Activated CD8-positive, alpha-beta T cell treated with anti-CD3 and anti-CD28 coated beads for 36 hours (primary cell): ENCODE results near the gene EOMES. TPM values are rescaled to one million over a fixed set of nuclear protein-coding genes. Genes with fewer than 3 reads are reported as not detected.
A peak's percentile ranks its signal among the peaks of the same experiment; 100 is the strongest.
"Not testable (repeated sequence)": the region's sequence is repeated elsewhere in the genome, so short reads cannot be mapped to it uniquely, and the experiment has no call there.

Experiments
- ATAC-seq: fragments of 200-7000 bp; cut with Tn5 transposase; one replicate; pipeline ENCODE4 v1.10.0; 2021; ENCODE audit warnings: mild to moderate bottlenecking, moderate library complexity
- CTCF ChIA-PET: fragments of 350-600 bp; sonication (Branson Sonifier 250); formaldehyde crosslinking; loops from one replicate; lab custom pipeline; 2021; ENCODE audit warnings: antibody characterized with exemption; lab: Charles Lee
- POLR2A ChIA-PET: fragments of 350-600 bp; sonication (Branson Sonifier 250); formaldehyde crosslinking; loops from one replicate; lab custom pipeline; 2021; ENCODE audit warnings: antibody characterized with exemption; lab: Charles Lee
- DNase-seq: peaks from one replicate; pipeline ENCODE4 v3.0.0-alpha.2; 2020
- H3K27ac Mint-ChIP-seq: one replicate; pipeline ENCODE4 v1.8.0; 2021; ENCODE audit warnings: mild to moderate bottlenecking, mixed read lengths
- H3K27me3 Mint-ChIP-seq: one replicate; pipeline ENCODE4 v1.8.0; 2021; ENCODE audit warnings: mixed read lengths
- H3K36me3 Mint-ChIP-seq: one replicate; pipeline ENCODE4 v1.8.0; 2021; ENCODE audit warnings: low read depth, mixed read lengths
- H3K4me1 Mint-ChIP-seq: one replicate; pipeline ENCODE4 v1.8.0; 2021; ENCODE audit warnings: low read depth, mixed read lengths
- H3K4me3 Mint-ChIP-seq: one replicate; pipeline ENCODE4 v1.8.0; 2021; ENCODE audit warnings: mild to moderate bottlenecking, moderate library complexity, mixed read lengths
- H3K9me3 Mint-ChIP-seq: one replicate; pipeline ENCODE4 v1.8.0; 2021; ENCODE audit warnings: mixed read lengths
- CTCF ChIP-seq: fragments of 200-600 bp; IDR thresholded peaks from one replicate; pipeline ENCODE4 v1.8.0; 2022; ENCODE audit warnings: antibody characterized with exemption, mild to moderate bottlenecking
- intact Hi-C: fragments of 100-400 bp; cut with micrococcal nuclease; formaldehyde crosslinking; loops from one replicate; pipeline ENCODE4 v1.10.0; 2022
- total RNA-seq, 2 experiments: library from RNA; stranded (reverse); gene quantifications; one replicate each; pipeline ENCODE4 v1.2.3, GENCODE V29; 2021

Gene EOMES
- total RNA-seq, result 1 to 10 TPM; 4.2 to 4.4 TPM

DNA sequence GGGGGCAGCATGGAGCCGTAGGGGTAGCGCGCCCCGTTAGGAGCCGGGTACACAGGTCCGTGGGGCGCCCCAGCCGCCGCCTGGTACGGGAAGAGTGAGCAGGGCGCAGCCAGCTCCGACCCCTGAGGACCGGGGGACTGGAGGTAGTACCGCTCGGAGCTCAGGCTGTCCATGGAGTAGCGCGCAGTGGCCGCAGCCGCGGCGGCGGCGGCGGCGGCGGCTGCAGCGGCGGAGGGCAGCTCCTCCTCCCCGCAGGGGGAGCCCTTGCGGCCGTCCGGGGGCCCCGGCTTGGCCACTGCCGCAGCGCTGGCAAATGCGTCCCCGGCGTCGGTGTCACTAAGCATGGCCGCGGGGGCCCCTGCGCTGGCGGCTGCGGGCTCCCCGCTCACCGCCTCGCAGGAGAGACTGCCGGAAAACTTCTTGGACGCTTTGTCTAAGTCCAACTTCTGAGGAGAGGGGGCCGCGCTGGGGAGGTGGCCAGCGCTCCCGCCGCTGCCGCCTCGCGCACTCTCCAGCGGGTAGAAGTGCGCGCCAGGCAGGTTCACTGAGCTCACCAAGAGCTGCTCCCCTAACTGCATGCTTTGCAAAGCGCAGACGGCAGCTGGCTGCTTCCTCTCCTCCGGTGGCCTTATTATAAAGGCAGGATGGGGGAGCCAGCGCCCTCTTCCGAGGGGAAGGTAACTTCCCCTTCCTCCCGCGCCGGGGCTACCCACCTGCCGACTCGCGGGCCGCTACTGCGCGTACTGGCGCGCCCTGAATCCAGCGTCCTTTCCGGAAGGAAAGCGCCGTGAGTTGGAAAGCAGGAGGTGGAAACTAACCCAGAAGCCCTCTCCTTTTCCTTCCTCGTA lies at the start of gene EOMES:
TSS of gene EOMES (minus strand) at position 607 of the 848 bp plus-strand sequence. CDS start at position 578, 29 bp downstream.
- peak; percentile 77 for TF ChIP-seq CTCF
- Mint-ChIP-seq H3K4me3 (peak within 1 kb of the TSS; percentile 78), H3K36me3 (peaks cover 5% of the 10 kb centered on the region), H3K27ac (peak within 1 kb of the TSS; percentile 83), H3K27me3 (peaks cover 43% of the 10 kb centered on the region), H3K9me3 (no peaks in the 10 kb centered on the region), H3K4me1 (peaks cover 26% of the 10 kb centered on the region)
- DNase-seq (peak; percentile 82), ATAC-seq (peak; percentile 72)
- intact Hi-C loops, result no loop called here
- ChIA-PET CTCF (interaction anchor here (0.6 to 8.4 kb wide), 36 partner anchors 9 to 627 kb away, joined by 3 to 72 read pairs (median 4); partner anchors contain the start of genes AZI2 and ZCWPW2), POLR2A (interaction anchor here (1.1 to 2.4 kb wide), 2 partner anchors 10 to 185 kb away, joined by 3 to 19 read pairs; no protein-coding TSS in a partner anchor)

DNA sequence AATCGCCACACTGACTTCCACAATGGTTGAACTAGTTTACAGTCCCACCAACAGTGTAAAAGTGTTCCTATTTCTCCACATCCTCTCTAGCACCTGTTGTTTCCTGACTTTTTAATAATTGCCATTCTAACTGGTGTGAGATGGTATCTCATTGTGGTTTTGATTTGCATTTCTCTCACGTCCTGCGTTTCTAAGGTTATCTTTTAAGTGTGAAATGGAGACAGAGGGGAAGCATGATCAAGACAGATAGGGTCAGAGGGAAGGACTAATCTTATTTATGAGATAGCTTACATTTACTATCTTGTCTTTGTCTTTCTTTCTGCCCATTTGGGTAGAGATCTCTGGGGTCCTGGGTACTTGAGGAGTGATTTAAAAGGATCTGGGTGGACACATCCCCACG lies 48.3 kb upstream of the EOMES start:
- H3K4me3 Mint-ChIP-seq, H3K27ac Mint-ChIP-seq, H3K36me3 Mint-ChIP-seq, H3K9me3 Mint-ChIP-seq, POLR2A ChIA-PET, H3K27me3 Mint-ChIP-seq, DNase-seq, ATAC-seq, intact Hi-C loops: not testable (repeated sequence)
- H3K4me1 Mint-ChIP-seq, result peaks cover 15% of the 10 kb centered on the region
- CTCF ChIA-PET, result interaction anchor here (1.0 kb wide), 1 partner anchor 11 kb away, joined by 3 read pairs; no protein-coding TSS in a partner anchor

DNA sequence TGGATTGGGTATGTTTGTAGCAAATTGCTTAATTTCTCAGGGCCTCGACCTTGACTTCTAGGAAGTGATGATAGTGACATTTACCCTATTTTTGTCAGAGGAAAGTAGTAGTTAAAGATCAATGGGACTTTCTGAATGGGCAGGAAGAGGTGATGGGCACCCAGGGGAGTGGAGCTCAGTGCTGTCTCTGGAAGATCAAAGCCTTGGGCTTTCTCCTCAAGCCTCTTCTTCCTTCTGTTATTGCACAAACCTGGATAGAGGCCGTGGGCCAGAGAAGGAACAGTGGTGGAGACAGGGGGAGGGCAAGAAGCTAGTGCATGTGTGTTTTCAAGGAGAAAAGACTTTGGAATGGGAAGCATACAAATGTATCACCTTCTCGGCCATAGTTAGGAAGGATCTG lies 44.9 kb upstream of the EOMES start:
- no peak overlapping the region for H3K27ac Mint-ChIP-seq
- no peak overlapping the region for H3K4me3 Mint-ChIP-seq
- no peak for ATAC-seq
- H3K4me1 Mint-ChIP-seq, result peaks cover 15% of the 10 kb centered on the region
- ChIA-PET CTCF (interaction anchor here (0.6 kb wide), 1 partner anchor 18 kb away, joined by 3 read pairs; no protein-coding TSS in a partner anchor), POLR2A (no interaction called here)
- DNase-seq, result no peak
- H3K9me3 Mint-ChIP-seq, result no peaks in the 10 kb centered on the region
- H3K27me3 Mint-ChIP-seq, result no peaks in the 10 kb centered on the region
- TF ChIP-seq CTCF, result no peak
- no peaks in the 10 kb centered on the region for H3K36me3 Mint-ChIP-seq
- intact Hi-C loops, result no loop called here

- DNase-seq, result peak; percentile 73
- H3K9me3 Mint-ChIP-seq, result peaks cover under 1% of the 10 kb centered on the region
- no peak overlapping the region for H3K27ac Mint-ChIP-seq
- CTCF ChIA-PET, result interaction anchor here (3.0 kb wide), 1 partner anchor 46 kb away, joined by 10 read pairs; no protein-coding TSS in a partner anchor
- intact Hi-C loops, result no loop called here
- ATAC-seq, result peak; percentile 94
- no peak overlapping the region for H3K4me3 Mint-ChIP-seq
- no peaks in the 10 kb centered on the region for H3K36me3 Mint-ChIP-seq
- POLR2A ChIA-PET, result interaction anchor here (0.6 kb wide), 1 partner anchor 460 kb away, joined by 3 read pairs; no protein-coding TSS in a partner anchor
- peaks cover 11% of the 10 kb centered on the region for H3K4me1 Mint-ChIP-seq
- no peak for TF ChIP-seq CTCF
- no peaks in the 10 kb centered on the region for H3K27me3 Mint-ChIP-seq
These were observed 36.0 kb upstream of the EOMES start for GRCh38 chr3:27758083-27758482.

GRCh38 chr3:27756877-27757276 lies 34.8 kb upstream of the EOMES start:
- ATAC-seq, result no peak
- DNase-seq, result no peak
- Mint-ChIP-seq H3K4me3 (no peak overlapping the region), H3K27me3 (no peaks in the 10 kb centered on the region), H3K9me3 (peaks cover 3% of the 10 kb centered on the region), H3K4me1 (peaks cover 18% of the 10 kb centered on the region), H3K27ac (no peak overlapping the region), H3K36me3 (no peaks in the 10 kb centered on the region)
- ChIA-PET POLR2A (no interaction called here), CTCF (interaction anchor here (0.9 to 3.0 kb wide), 5 partner anchors 10 to 70 kb away, joined by 3 to 10 read pairs (median 3); no protein-coding TSS in a partner anchor)
- no peak for TF ChIP-seq CTCF
- intact Hi-C loops, result no loop called here
